GM23338 (cell line): Measurements from ENCODE around the gene ASB2. TPM values are rescaled to one million over a fixed set of nuclear protein-coding genes. Genes with fewer than 3 reads are reported as not detected.
A peak's percentile ranks its signal among the peaks of the same experiment; 100 is the strongest.

Experiments
- ATAC-seq: fragments of 200-7000 bp; cut with Tn5 transposase; 3 replicates; pipeline ENCODE4 v1.9.1; 2020
- DNase-seq: peaks from one replicate; pipeline ENCODE4 v3.0.0-alpha.2; 2015; ENCODE audit warnings: low spot score
- H2AFZ ChIP-seq: fragments of 200-600 bp; sonication (generic); 2 replicates; pipeline ENCODE4 v1.8.0; 2016; ENCODE audit warnings: antibody characterized with exemption, mild to moderate bottlenecking, moderate library complexity
- H3F3A ChIP-seq: fragments of 200-600 bp; sonication (generic); replicated peaks from 2 replicates; pipeline ENCODE4 v1.8.0; 2017; ENCODE audit warnings: antibody characterized with exemption, mixed run types, low read depth
- H3K27ac ChIP-seq: fragments of 200-600 bp; sonication (generic); 2 replicates; pipeline ENCODE4 v1.6.1; 2016; ENCODE audit warnings: low read depth
- H3K27me3 ChIP-seq: fragments of 200-600 bp; sonication (generic); 2 replicates; pipeline ENCODE4 v1.8.0; 2016; ENCODE audit warnings: mild to moderate bottlenecking, mixed run types, moderate library complexity; ENCODE audit not compliant: insufficient read depth
- H3K36me3 ChIP-seq: fragments of 200-600 bp; sonication (generic); 2 replicates; pipeline ENCODE4 v1.8.0; 2016; ENCODE audit warnings: mild to moderate bottlenecking; ENCODE audit not compliant: insufficient read depth
- H3K4me1 ChIP-seq: fragments of 200-600 bp; sonication (generic); 2 replicates; pipeline ENCODE4 v1.8.0; 2016; ENCODE audit warnings: mild to moderate bottlenecking, moderate library complexity; ENCODE audit not compliant: insufficient read depth
- H3K4me2 ChIP-seq: fragments of 200-600 bp; sonication (generic); 2 replicates; pipeline ENCODE4 v1.7.1; 2017; ENCODE audit warnings: mixed run types
- H3K4me3 ChIP-seq: fragments of 200-600 bp; sonication (generic); 2 replicates; pipeline ENCODE4 v1.6.1; 2016; ENCODE audit warnings: mixed run types
- H3K79me2 ChIP-seq: fragments of 200-600 bp; sonication (generic); replicated peaks from 2 replicates; pipeline ENCODE4 v1.8.0; 2017; ENCODE audit warnings: mild to moderate bottlenecking; ENCODE audit not compliant: insufficient read depth
- H3K9me2 ChIP-seq: fragments of 200-600 bp; sonication (generic); 2 replicates; pipeline ENCODE4 v1.8.0; 2017; ENCODE audit not compliant: insufficient read depth
- H4K20me1 ChIP-seq: fragments of 200-600 bp; sonication (generic); replicated peaks from 2 replicates; pipeline ENCODE4 v1.8.0; 2017; ENCODE audit warnings: mild to moderate bottlenecking; ENCODE audit not compliant: insufficient read depth
- H3K27ac Mint-ChIP-seq: 2 replicates; pipeline ENCODE4 v1.8.0; 2020; ENCODE audit warnings: inconsistent platforms, mild to moderate bottlenecking, moderate library complexity, mixed read lengths
- H3K27me3 Mint-ChIP-seq: 3 replicates; pipeline ENCODE4 v1.8.0; 2022; ENCODE audit warnings: low read depth, mild to moderate bottlenecking, moderate library complexity, mixed read lengths, inconsistent platforms; ENCODE audit not compliant: insufficient read depth, poor library complexity
- H3K36me3 Mint-ChIP-seq: 3 replicates; pipeline ENCODE4 v1.8.0; 2021; ENCODE audit warnings: low read depth, mild to moderate bottlenecking, inconsistent platforms, moderate library complexity, mixed read lengths
- H3K4me1 Mint-ChIP-seq: 3 replicates; pipeline ENCODE4 v1.8.0; 2020; ENCODE audit warnings: mild to moderate bottlenecking, inconsistent platforms, mixed read lengths
- H3K4me3 Mint-ChIP-seq: 3 replicates; pipeline ENCODE4 v1.8.0; 2021; ENCODE audit warnings: moderate library complexity, mild to moderate bottlenecking, inconsistent platforms, mixed read lengths
- H3K9me3 Mint-ChIP-seq: 3 replicates; pipeline ENCODE4 v1.8.0; 2020; ENCODE audit warnings: moderate library complexity, mild to moderate bottlenecking, inconsistent platforms, mixed read lengths
- CREB1 ChIP-seq: fragments of 250-450 bp; sonication (Bioruptor Pico); IDR thresholded peaks from 2 replicates; pipeline ENCODE4 v1.5.0; 2020; ENCODE audit warnings: low read depth, mild to moderate bottlenecking, moderate library complexity
- JUNB ChIP-seq: IDR thresholded peaks from one replicate; pipeline ENCODE4 v1.6.1; 2016; ENCODE audit warnings: antibody characterized with exemption; ENCODE audit not compliant: unreplicated experiment
- NANOG ChIP-seq: IDR thresholded peaks from 2 replicates; pipeline ENCODE4 v1.6.1; 2016; ENCODE audit warnings: antibody characterized with exemption, borderline replicate concordance
- STAT1 ChIP-seq: IDR thresholded peaks from one replicate; pipeline ENCODE4 v1.6.1; 2016; ENCODE audit warnings: antibody characterized with exemption; ENCODE audit not compliant: unreplicated experiment
- ZNF114 ChIP-seq: fragments of 250-450 bp; sonication (Bioruptor Pico); IDR thresholded peaks from 2 replicates; pipeline ENCODE4 v1.5.0; 2020; ENCODE audit warnings: mild to moderate bottlenecking, moderate library complexity
- ZNF331 ChIP-seq: fragments of 250-450 bp; sonication (Bioruptor Pico); IDR thresholded peaks from 2 replicates; pipeline ENCODE4 v1.5.0; 2020; ENCODE audit warnings: low read depth, mild to moderate bottlenecking, moderate library complexity
- ZNF462 ChIP-seq: fragments of 250-450 bp; sonication (Bioruptor Pico); IDR thresholded peaks from 2 replicates; pipeline ENCODE4 v1.5.0; 2020; ENCODE audit warnings: mild to moderate bottlenecking, moderate library complexity
- polyA plus RNA-seq: library from polyadenylated mRNA; unstranded; fragments of >200 nt; fragmentation: Nextera tagmentation; extraction: Ambion mirVana; gene quantifications from 2 replicates; pipeline ENCODE4 v1.2.1, GENCODE V29; 2016
- total RNA-seq: library from RNA; depleted of rRNA; stranded (reverse); fragments of >200 nt; shearing (Covaris generic); gene quantifications from 2 replicates; pipeline ENCODE4 v1.2.3, GENCODE V29; 2014
- TF ChIP-seq, protein P1 (sequence below), 2 experiments: fragments of 200-600 bp in 1 of 2; sonication (generic) in 1 of 2; conservative IDR thresholded peaks; 2 replicates each; pipeline versions ENCODE4 v1.5.1 to v1.6.1; 2016 to 2017; ENCODE audit warnings: antibody characterized with exemption in 2 of 2, low read depth in 2 of 2, mild to moderate bottlenecking in 2 of 2, moderate library complexity in 1 of 2

The ASB2 gene
- total and polyA plus RNA-seq, 2 experiments from 2014 or later: 1.2 to 1.7 TPM

- no peak for TF ChIP-seq ZNF462
- TF ChIP-seq, protein P1, sequence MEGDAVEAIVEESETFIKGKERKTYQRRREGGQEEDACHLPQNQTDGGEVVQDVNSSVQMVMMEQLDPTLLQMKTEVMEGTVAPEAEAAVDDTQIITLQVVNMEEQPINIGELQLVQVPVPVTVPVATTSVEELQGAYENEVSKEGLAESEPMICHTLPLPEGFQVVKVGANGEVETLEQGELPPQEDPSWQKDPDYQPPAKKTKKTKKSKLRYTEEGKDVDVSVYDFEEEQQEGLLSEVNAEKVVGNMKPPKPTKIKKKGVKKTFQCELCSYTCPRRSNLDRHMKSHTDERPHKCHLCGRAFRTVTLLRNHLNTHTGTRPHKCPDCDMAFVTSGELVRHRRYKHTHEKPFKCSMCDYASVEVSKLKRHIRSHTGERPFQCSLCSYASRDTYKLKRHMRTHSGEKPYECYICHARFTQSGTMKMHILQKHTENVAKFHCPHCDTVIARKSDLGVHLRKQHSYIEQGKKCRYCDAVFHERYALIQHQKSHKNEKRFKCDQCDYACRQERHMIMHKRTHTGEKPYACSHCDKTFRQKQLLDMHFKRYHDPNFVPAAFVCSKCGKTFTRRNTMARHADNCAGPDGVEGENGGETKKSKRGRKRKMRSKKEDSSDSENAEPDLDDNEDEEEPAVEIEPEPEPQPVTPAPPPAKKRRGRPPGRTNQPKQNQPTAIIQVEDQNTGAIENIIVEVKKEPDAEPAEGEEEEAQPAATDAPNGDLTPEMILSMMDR (conservative IDR thresholded peaks at IDR 0.05; ENCODE audit: low read depth in 2 of 2): no peak
- no peak for TF ChIP-seq STAT1
- no peak for TF ChIP-seq JUNB
- no peak for TF ChIP-seq ZNF114
- TF ChIP-seq CREB1 (CRISPR knock-in tag): no peak
- no peak for TF ChIP-seq ZNF331 (CRISPR knock-in tag)
Measured at GRCh38 chr14:94008234-94008633, 31.9 kb upstream of the ASB2 start (continued).

DNA sequence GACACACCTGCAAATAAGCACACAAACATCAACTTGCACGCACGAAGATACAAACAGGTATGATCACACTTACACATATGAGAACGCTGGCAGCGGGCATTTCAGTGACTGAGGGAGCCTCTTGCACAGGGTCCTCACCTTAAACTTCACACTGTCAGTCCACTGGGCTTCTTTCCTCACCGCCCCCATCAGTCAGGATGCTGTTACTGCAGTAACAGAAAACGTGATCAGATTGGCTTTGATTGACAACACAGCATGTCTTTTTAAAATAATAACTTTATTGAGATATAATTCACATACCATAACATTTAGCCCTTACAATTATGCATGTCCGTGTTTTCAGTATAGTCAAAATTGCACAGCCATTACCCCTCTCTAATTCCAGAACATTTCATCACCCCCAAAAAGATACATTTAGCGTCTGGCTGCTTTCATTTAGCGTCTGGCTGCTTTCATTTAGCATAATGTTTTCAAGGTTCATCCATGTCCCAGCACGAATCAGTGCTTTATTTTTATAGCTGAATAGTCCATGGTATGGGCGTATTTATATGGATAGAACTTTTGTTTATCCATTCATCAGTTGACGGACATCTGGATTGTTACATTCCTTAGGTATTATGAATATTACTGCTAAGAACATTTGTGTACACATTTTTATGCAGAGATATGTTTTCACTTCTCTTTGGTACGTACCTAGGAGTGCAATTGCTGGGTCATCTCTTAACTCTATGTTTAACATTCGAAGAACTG is 29.1 kb upstream of the ASB2 start:
- H3K36me3 ChIP-seq: no peaks in the 10 kb centered on the region
- no peak overlapping the region for H3K27ac ChIP-seq
- no peak overlapping the region for H3K4me3 ChIP-seq
- H3K27me3 ChIP-seq: no peaks in the 10 kb centered on the region
- H3K9me2 ChIP-seq: no peaks in the 10 kb centered on the region
- Mint-ChIP-seq H3K9me3 (no peaks in the 10 kb centered on the region), H3K27ac (no peak overlapping the region), H3K27me3 (peaks cover 2% of the 10 kb centered on the region), H3K36me3 (no peaks in the 10 kb centered on the region), H3K4me1 (peaks cover 7% of the 10 kb centered on the region; the same call in 2 of the 3 replicates), H3K4me3 (no peak overlapping the region)
- peak; percentile 31 for ATAC-seq
- DNase-seq: peak; percentile 54
- H4K20me1 ChIP-seq: no peaks in the 10 kb centered on the region
- TF ChIP-seq, protein P1 (conservative IDR thresholded peaks at IDR 0.05; ENCODE audit: low read depth in 2 of 2): peak; percentile 48 to 64
- TF ChIP-seq STAT1 (no peak), NANOG (no peak), ZNF331 (CRISPR knock-in tag) (no peak)
- H3F3A ChIP-seq: no peaks in the 10 kb centered on the region
- no peak overlapping the region for H2AFZ ChIP-seq
- H3K4me1 ChIP-seq: no peaks in the 10 kb centered on the region
- no peak overlapping the region for H3K4me2 ChIP-seq
- no peaks in the 10 kb centered on the region for H3K79me2 ChIP-seq
